GM23338 (cell line): ENCODE results near the gene JRKL. TPM values are rescaled to one million over a fixed set of nuclear protein-coding genes. Genes with fewer than 3 reads are reported as not detected.

Source experiments
- ATAC-seq: fragments of 200-7000 bp; cut with Tn5 transposase; 3 replicates; pipeline ENCODE4 v1.9.1; 2020
- DNase-seq: peaks from one replicate; pipeline ENCODE4 v3.0.0-alpha.2; 2015; ENCODE audit warnings: low spot score
- H2AFZ ChIP-seq: fragments of 200-600 bp; sonication (generic); 2 replicates; pipeline ENCODE4 v1.8.0; 2016; ENCODE audit warnings: antibody characterized with exemption, mild to moderate bottlenecking, moderate library complexity
- H3F3A ChIP-seq: fragments of 200-600 bp; sonication (generic); replicated peaks from 2 replicates; pipeline ENCODE4 v1.8.0; 2017; ENCODE audit warnings: antibody characterized with exemption, mixed run types, low read depth
- H3K27ac ChIP-seq: fragments of 200-600 bp; sonication (generic); 2 replicates; pipeline ENCODE4 v1.6.1; 2016; ENCODE audit warnings: low read depth
- H3K27me3 ChIP-seq: fragments of 200-600 bp; sonication (generic); 2 replicates; pipeline ENCODE4 v1.8.0; 2016; ENCODE audit warnings: mild to moderate bottlenecking, mixed run types, moderate library complexity; ENCODE audit not compliant: insufficient read depth
- H3K36me3 ChIP-seq: fragments of 200-600 bp; sonication (generic); 2 replicates; pipeline ENCODE4 v1.8.0; 2016; ENCODE audit warnings: mild to moderate bottlenecking; ENCODE audit not compliant: insufficient read depth
- H3K4me1 ChIP-seq: fragments of 200-600 bp; sonication (generic); 2 replicates; pipeline ENCODE4 v1.8.0; 2016; ENCODE audit warnings: mild to moderate bottlenecking, moderate library complexity; ENCODE audit not compliant: insufficient read depth
- H3K4me2 ChIP-seq: fragments of 200-600 bp; sonication (generic); 2 replicates; pipeline ENCODE4 v1.7.1; 2017; ENCODE audit warnings: mixed run types
- H3K4me3 ChIP-seq: fragments of 200-600 bp; sonication (generic); 2 replicates; pipeline ENCODE4 v1.6.1; 2016; ENCODE audit warnings: mixed run types
- H3K79me2 ChIP-seq: fragments of 200-600 bp; sonication (generic); replicated peaks from 2 replicates; pipeline ENCODE4 v1.8.0; 2017; ENCODE audit warnings: mild to moderate bottlenecking; ENCODE audit not compliant: insufficient read depth
- H3K9me2 ChIP-seq: fragments of 200-600 bp; sonication (generic); 2 replicates; pipeline ENCODE4 v1.8.0; 2017; ENCODE audit not compliant: insufficient read depth
- H4K20me1 ChIP-seq: fragments of 200-600 bp; sonication (generic); replicated peaks from 2 replicates; pipeline ENCODE4 v1.8.0; 2017; ENCODE audit warnings: mild to moderate bottlenecking; ENCODE audit not compliant: insufficient read depth
- H3K27ac Mint-ChIP-seq: 2 replicates; pipeline ENCODE4 v1.8.0; 2020; ENCODE audit warnings: inconsistent platforms, mild to moderate bottlenecking, moderate library complexity, mixed read lengths
- H3K27me3 Mint-ChIP-seq: 3 replicates; pipeline ENCODE4 v1.8.0; 2022; ENCODE audit warnings: low read depth, mild to moderate bottlenecking, moderate library complexity, mixed read lengths, inconsistent platforms; ENCODE audit not compliant: insufficient read depth, poor library complexity
- H3K36me3 Mint-ChIP-seq: 3 replicates; pipeline ENCODE4 v1.8.0; 2021; ENCODE audit warnings: low read depth, mild to moderate bottlenecking, inconsistent platforms, moderate library complexity, mixed read lengths
- H3K4me1 Mint-ChIP-seq: 3 replicates; pipeline ENCODE4 v1.8.0; 2020; ENCODE audit warnings: mild to moderate bottlenecking, inconsistent platforms, mixed read lengths
- H3K4me3 Mint-ChIP-seq: 3 replicates; pipeline ENCODE4 v1.8.0; 2021; ENCODE audit warnings: moderate library complexity, mild to moderate bottlenecking, inconsistent platforms, mixed read lengths
- H3K9me3 Mint-ChIP-seq: 3 replicates; pipeline ENCODE4 v1.8.0; 2020; ENCODE audit warnings: moderate library complexity, mild to moderate bottlenecking, inconsistent platforms, mixed read lengths
- CREB1 ChIP-seq: fragments of 250-450 bp; sonication (Bioruptor Pico); IDR thresholded peaks from 2 replicates; pipeline ENCODE4 v1.5.0; 2020; ENCODE audit warnings: low read depth, mild to moderate bottlenecking, moderate library complexity
- EZH2 ChIP-seq: fragments of 200-600 bp; sonication (generic); IDR thresholded peaks from one replicate; pipeline ENCODE4 v1.8.0; 2017; ENCODE audit warnings: antibody characterized with exemption, mild to moderate bottlenecking, low read depth; ENCODE audit not compliant: unreplicated experiment
- EZH2phosphoT487 ChIP-seq: fragments of 200-600 bp; sonication (generic); IDR thresholded peaks from one replicate; pipeline ENCODE4 v1.8.1; 2018; ENCODE audit warnings: antibody characterized with exemption; ENCODE audit not compliant: unreplicated experiment
- JUNB ChIP-seq: IDR thresholded peaks from one replicate; pipeline ENCODE4 v1.6.1; 2016; ENCODE audit warnings: antibody characterized with exemption; ENCODE audit not compliant: unreplicated experiment
- POLR2AphosphoS5 ChIP-seq: IDR thresholded peaks from 2 replicates; pipeline ENCODE4 v1.6.1; 2016; ENCODE audit warnings: antibody characterized with exemption, low read depth
- REST ChIP-seq: IDR thresholded peaks from one replicate; pipeline ENCODE4 v1.6.1; 2018; ENCODE audit warnings: antibody characterized with exemption; ENCODE audit not compliant: unreplicated experiment
- STAT1 ChIP-seq: IDR thresholded peaks from one replicate; pipeline ENCODE4 v1.6.1; 2016; ENCODE audit warnings: antibody characterized with exemption; ENCODE audit not compliant: unreplicated experiment
- ZNF114 ChIP-seq: fragments of 250-450 bp; sonication (Bioruptor Pico); IDR thresholded peaks from 2 replicates; pipeline ENCODE4 v1.5.0; 2020; ENCODE audit warnings: mild to moderate bottlenecking, moderate library complexity
- ZNF331 ChIP-seq: fragments of 250-450 bp; sonication (Bioruptor Pico); IDR thresholded peaks from 2 replicates; pipeline ENCODE4 v1.5.0; 2020; ENCODE audit warnings: low read depth, mild to moderate bottlenecking, moderate library complexity
- ZNF462 ChIP-seq: fragments of 250-450 bp; sonication (Bioruptor Pico); IDR thresholded peaks from 2 replicates; pipeline ENCODE4 v1.5.0; 2020; ENCODE audit warnings: mild to moderate bottlenecking, moderate library complexity
- polyA plus RNA-seq: library from polyadenylated mRNA; unstranded; fragments of >200 nt; fragmentation: Nextera tagmentation; extraction: Ambion mirVana; gene quantifications from 2 replicates; pipeline ENCODE4 v1.2.1, GENCODE V29; 2016
- total RNA-seq: library from RNA; depleted of rRNA; stranded (reverse); fragments of >200 nt; shearing (Covaris generic); gene quantifications from 2 replicates; pipeline ENCODE4 v1.2.3, GENCODE V29; 2014
- TF ChIP-seq, protein P1 (sequence below): IDR thresholded peaks from 2 replicates; pipeline ENCODE4 v1.6.1; 2016; ENCODE audit warnings: antibody characterized with exemption

JRKL gene
- total and polyA plus RNA-seq, 2 experiments from 2014 or later: 3.8 to 5.2 TPM

DNA sequence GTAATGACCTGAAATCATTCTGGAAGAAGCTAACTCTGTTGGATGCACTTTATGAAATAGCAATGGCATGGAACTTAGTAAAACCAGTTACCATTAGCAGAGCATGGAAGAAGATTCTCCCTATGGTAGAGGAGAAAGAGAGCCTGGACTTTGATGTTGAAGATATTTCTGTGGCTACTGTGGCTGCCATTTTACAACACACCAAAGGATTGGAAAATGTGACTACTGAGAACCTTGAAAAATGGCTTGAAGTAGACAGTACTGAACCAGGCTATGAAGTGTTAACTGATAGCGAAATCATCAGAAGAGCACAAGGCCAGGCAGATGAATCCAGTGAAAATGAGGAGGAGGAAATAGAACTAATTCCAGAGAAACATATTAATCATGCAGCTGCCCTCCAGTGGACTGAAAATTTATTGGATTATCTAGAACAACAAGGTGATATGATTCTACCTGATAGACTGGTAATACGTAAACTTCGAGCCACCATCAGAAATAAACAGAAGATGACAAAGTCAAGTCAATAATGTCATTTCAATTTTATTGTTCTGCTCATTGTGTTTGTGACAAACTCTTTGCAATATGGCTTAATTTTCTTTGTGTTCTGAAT lies 2.0 kb downstream of the JRKL start:
- H3K4me1 ChIP-seq: 0 out of 2 replicates have a peak, but pooled peaks cover 11% of the 10 kb centered on the region
- no peaks in the 10 kb centered on the region for H3K27me3 ChIP-seq
- peaks cover 5% of the 10 kb centered on the region; the same call in 1 of the 2 replicates for H3F3A ChIP-seq
- peaks cover 31% of the 10 kb centered on the region for H3K79me2 ChIP-seq
- no peaks in the 10 kb centered on the region for H4K20me1 ChIP-seq
- ATAC-seq: no peak
- DNase-seq: no peak
- Mint-ChIP-seq H3K36me3 (peaks cover 15% of the 10 kb centered on the region; the same call in 2 of the 3 replicates), H3K9me3 (peaks cover 10% of the 10 kb centered on the region; the same call in 2 of the 3 replicates), H3K4me1 (peaks cover 11% of the 10 kb centered on the region), H3K4me3 (no peak overlapping the region), H3K27ac (no peak overlapping the region), H3K27me3 (peaks cover 1% of the 10 kb centered on the region)
- H3K9me2 ChIP-seq: no peaks in the 10 kb centered on the region
- H3K4me2 ChIP-seq: no peak overlapping the region
- no peak for TF ChIP-seq CREB1 (CRISPR knock-in tag)
- no peak for TF ChIP-seq JUNB
- TF ChIP-seq, protein P1, sequence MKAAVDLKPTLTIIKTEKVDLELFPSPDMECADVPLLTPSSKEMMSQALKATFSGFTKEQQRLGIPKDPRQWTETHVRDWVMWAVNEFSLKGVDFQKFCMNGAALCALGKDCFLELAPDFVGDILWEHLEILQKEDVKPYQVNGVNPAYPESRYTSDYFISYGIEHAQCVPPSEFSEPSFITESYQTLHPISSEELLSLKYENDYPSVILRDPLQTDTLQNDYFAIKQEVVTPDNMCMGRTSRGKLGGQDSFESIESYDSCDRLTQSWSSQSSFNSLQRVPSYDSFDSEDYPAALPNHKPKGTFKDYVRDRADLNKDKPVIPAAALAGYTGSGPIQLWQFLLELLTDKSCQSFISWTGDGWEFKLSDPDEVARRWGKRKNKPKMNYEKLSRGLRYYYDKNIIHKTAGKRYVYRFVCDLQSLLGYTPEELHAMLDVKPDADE: no peak
- TF ChIP-seq EZH2: no peak
- no peak for TF ChIP-seq REST
- no peak for TF ChIP-seq ZNF114 (CRISPR knock-in tag)
- no peak for TF ChIP-seq ZNF331 (CRISPR knock-in tag)
- no peak for TF ChIP-seq STAT1
- TF ChIP-seq ZNF462: no peak
- TF ChIP-seq EZH2phosphoT487: no peak
- no peak for TF ChIP-seq POLR2AphosphoS5
- H3K27ac ChIP-seq: no peak overlapping the region
- H3K36me3 ChIP-seq: no peaks in the 10 kb centered on the region
- H2AFZ ChIP-seq: no peak overlapping the region
- H3K4me3 ChIP-seq: no peak overlapping the region
